AG09319 (cell line): ENCODE measurements around the gene RBM4B.

Experiments
- DNase-seq: peaks from one replicate; pipeline ENCODE4 v3.0.0-alpha.2; 2010; ENCODE audit warnings: low read depth; ENCODE audit errors: extremely low read depth
- TF ChIP-seq, protein P1 (sequence below): IDR thresholded peaks from 2 replicates; pipeline ENCODE4 v1.5.1; 2011; ENCODE audit warnings: low read depth, mild to moderate bottlenecking, inconsistent platforms, low read length, moderate library complexity

RBM4B gene

DNA sequence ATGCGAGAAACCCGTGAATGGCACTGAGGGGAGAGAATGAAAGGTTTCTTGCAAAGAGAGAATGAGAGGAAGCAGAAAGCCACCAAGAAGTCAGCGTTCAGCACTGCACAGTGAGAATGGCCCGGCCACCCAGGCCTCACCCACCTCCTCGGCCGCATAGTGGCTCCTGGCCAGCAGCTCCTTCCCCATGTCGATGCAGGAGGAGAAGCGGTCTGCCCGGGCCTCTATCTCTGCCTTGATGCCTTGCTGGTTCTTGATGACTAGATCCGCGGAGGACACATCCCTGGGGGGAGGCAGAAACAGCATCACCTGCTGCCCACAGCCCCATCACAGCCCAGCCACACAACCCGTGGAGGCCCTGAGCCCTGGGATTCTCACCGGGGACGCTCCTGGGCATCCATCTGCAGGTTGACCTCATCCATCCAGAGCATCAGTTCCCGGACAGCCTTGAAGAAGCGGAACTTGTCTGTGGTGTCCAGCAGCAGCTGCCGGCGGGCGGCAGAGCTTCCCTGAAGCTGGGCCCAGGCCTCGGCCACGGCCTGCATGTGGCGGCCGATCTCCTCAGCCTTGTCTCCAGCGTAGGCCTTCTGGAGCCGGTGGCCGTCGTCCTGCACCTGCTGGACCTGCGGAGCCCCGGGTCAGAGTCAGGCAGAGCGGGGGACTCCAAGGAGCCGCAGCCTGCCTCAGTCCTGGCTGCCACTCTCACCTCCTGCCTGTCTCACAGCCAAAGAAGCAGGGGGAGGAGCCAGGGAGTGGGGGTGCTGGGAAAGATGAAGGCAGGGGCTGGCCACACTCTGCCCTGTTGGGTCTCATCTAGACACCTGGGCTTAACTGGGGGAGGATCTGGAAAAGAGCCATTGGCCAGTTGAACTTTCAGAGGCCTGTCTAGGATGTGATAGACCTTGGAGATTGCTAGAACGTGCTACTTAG, 12.2 kb upstream of the RBM4B start:
- DNase-seq, result no peak
- TF ChIP-seq, protein P1, sequence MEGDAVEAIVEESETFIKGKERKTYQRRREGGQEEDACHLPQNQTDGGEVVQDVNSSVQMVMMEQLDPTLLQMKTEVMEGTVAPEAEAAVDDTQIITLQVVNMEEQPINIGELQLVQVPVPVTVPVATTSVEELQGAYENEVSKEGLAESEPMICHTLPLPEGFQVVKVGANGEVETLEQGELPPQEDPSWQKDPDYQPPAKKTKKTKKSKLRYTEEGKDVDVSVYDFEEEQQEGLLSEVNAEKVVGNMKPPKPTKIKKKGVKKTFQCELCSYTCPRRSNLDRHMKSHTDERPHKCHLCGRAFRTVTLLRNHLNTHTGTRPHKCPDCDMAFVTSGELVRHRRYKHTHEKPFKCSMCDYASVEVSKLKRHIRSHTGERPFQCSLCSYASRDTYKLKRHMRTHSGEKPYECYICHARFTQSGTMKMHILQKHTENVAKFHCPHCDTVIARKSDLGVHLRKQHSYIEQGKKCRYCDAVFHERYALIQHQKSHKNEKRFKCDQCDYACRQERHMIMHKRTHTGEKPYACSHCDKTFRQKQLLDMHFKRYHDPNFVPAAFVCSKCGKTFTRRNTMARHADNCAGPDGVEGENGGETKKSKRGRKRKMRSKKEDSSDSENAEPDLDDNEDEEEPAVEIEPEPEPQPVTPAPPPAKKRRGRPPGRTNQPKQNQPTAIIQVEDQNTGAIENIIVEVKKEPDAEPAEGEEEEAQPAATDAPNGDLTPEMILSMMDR, result no peak

DNA sequence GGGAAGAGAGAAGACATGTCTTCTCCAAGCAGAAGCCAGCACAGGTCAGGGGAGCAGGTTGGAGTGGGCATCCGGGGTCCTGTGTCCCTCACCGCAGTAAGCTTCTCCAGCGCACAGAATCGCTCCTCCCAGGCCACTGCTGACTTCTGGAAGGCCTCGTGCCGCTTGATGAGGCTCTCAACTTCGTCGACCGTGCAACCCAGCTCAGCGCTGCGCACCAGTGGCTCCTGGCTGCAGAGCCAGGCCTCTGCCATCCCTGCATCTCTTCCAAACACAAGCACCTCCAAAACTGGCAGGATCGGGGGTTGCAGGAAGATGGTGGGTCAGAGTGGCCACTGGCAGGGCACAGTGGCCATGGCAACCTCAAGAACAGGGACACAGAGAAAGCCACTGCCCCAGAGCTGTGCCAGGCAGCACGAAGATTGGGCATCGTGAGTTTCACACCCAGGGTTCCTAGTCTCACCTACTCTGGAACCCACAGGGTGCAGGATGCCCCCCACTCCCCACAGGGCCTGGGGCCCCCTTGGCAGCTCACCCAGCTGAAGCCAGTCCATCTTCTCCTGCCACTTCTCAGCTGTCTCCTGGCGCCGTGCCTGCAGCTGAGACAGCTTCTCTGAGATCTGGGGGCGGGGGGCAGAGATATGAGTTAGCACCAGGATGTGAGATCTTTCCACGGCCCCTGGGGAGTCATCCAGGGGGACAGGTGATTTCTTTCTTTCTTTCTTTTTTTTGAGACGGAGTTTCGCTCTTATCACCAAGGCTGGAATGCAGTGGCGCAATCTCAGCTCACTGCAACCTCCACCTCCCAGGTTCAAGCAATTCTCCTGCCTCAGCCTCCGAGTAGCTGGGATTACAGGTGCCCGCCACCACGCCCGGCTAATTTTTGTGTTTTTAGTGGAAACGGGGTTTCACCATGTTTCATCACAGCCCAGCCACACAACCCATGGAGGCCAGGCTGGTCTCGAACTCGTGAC, 11.2 kb upstream of the RBM4B start:
- TF ChIP-seq, protein P1, result no peak

DNA sequence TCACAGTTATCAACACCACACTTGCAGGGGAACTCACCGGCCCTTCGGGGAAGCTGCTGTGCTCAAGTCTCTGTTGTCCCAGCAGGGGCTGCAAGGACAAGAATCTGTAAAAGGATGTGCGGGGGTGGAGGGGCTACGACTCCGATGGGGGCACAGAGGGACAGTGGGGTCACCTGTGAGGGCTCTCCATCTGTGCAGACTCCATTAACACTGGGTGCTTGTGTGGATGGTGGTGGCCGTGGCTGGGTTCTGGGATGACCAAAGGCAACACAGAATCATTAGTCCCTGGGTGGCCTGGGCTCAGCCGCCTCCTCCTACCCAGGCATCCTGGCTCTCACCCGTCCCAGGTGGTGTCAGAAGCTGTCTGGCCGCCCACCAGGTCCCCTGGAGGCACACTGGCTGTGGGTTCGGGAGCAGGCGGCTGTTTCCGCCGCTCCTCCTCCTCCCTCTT, 10.2 kb upstream of the RBM4B start:
- TF ChIP-seq, protein P1, result no peak
- no peak for DNase-seq

More for the DNA sequence above, 11.2 kb upstream of the RBM4B start:
- DNase-seq, result no peak

DNA sequence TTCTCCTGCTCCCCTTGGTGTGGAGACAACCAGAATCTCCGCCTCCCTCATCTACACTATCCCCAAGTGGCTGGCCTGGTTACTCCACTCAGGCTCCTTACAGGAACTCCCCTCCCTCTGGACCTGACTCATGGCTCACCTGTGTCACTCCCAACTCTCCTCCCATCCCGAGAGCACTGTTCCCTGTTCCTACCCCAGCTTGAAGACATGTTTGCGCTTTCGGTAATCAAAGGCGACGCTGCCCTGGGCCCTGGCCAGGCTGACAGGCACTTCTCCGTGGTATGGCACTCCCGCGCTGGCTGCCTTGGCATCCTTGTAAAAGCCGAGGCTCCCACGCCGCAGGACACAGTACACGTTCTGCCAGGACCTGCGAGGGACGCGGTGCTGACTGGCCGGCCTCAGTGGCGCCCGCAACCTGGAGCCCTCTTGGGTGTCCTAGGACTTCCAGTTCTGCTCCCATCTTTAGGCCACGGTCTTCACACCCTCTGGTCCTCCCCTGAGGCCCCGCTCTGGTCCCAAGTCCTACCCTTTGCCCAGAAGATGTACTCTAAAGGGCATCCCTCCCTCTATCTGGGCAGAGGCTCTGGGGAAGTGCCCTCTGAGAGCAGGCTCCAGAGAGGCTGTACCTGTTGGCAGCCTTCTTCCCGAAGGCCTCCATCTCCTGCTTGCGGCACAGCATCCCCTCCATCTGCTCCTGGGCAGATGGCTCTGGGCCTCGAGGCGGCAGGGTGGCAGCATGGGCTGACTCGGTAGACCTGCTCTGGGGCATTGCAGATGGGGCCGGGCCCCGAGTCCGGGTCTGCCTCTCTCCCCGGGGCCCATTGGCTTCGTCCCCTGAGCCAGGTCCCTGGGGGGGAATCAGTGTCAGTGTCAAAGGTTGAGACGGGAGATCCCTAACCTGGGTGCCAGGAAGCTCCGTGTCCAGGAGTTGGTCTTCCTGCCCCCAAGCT, 9.4 kb upstream of the RBM4B start:
- TF ChIP-seq, protein P1, result no peak
- DNase-seq, result no peak

DNA sequence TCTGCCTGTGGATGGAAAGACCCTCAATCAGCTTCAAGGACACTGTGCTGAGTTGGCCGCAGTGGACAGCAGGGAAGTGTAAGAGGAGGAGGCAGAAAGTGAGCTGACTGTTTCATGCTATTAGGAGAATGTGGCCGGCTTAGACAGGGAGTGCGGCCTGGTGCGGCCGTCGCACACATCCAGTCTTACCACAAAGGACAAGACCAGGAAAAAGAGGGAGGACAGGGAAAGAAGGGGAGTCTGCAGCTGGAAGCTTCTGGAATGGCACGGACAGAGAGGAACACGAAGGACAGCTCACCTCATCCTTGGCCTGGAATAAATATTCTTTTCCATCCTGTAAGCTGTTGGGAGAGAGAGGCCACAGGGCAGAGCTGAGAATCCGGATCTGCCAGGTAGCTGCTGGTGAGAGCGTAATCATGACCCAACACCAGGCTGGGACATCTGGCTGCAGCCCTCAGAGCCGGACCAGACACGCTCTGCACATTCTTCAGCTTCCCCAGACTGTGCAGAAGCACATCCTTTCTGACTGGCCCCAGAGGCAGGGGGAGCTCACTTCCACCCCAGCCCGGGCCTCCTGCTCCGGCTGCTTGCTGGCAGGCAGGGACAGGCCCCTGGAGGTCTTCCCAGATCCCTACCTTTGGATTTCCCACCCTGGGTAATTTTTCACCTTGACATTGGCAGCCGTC, 8.6 kb upstream of the RBM4B start:
- DNase-seq, result no peak
- TF ChIP-seq, protein P1, result no peak
